Measurements from ENCODE around the gene SHC2. TPM values are rescaled to one million over a fixed set of nuclear protein-coding genes. Genes with fewer than 3 reads are reported as not detected.
A peak's percentile ranks its signal among the peaks of the same experiment; 100 is the strongest.

The SHC2 gene
- total and polyA plus RNA-seq, 11 donors = 6.7 to 35.8 (median 14.6) TPM

DNA sequence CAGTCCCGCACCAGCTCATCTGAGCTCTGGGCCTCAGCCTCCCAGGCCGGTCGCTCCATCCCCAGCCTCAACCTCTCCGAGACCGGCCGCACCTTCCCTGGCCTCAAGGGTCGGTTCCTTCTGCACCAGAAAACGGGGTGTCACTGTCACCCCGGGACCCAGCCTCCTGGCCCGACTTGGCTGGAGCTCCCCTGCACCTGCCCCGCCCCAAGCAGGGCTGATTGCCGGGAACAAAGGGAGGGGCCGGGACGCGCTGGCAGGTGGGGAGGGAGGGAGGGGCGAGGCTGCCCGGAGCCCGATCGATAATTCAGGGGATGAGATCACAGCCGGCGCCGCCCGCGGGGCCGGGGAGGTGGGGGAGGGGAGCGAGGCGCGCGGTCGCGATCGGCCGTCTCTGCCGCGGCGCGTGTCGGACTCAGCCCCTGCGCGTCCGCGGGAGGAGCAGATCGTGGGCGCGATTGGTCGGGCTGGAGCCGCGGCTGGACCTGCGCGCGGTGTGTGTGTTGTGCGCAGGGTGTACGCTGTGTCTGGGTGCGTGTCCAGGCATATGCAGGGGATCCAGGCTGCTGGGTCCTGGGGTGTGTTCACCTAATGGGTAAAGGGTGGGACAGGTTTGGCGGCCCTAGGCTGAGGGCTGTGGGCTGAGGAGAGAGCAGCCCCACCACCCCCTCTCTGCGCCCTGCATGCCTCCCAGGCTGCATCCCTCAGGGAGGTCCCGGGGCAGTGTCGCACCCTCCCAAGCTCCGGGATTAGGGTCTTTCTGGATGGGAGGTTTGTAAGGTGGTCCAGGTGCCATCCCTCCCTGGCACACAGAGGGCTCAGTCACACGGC, 1.1 kb upstream of the SHC2 start:
- TF ChIP-seq POLR2A (IDR thresholded peaks at IDR 0.05) = no peak
- TF ChIP-seq, protein P1, sequence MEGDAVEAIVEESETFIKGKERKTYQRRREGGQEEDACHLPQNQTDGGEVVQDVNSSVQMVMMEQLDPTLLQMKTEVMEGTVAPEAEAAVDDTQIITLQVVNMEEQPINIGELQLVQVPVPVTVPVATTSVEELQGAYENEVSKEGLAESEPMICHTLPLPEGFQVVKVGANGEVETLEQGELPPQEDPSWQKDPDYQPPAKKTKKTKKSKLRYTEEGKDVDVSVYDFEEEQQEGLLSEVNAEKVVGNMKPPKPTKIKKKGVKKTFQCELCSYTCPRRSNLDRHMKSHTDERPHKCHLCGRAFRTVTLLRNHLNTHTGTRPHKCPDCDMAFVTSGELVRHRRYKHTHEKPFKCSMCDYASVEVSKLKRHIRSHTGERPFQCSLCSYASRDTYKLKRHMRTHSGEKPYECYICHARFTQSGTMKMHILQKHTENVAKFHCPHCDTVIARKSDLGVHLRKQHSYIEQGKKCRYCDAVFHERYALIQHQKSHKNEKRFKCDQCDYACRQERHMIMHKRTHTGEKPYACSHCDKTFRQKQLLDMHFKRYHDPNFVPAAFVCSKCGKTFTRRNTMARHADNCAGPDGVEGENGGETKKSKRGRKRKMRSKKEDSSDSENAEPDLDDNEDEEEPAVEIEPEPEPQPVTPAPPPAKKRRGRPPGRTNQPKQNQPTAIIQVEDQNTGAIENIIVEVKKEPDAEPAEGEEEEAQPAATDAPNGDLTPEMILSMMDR (IDR thresholded peaks at IDR 0.05) = no peak
- DNase-seq (peak in 1 of 5 donors; percentile 47), ATAC-seq (peak; percentile 16 to 49 (median 28))
- WGBS, 4 donors = 7 to 19% (median 9%) methylated on average over 19 to 60 of the region's 60 CpGs
- Histone ChIP-seq H3K9me3 (no peaks in the 10 kb centered on the region), H3K36me3 (no peaks in the 10 kb centered on the region), H3K27ac (peak overlapping the region in 5 of 12 donors; percentile 41 to 78 (median 51)), H3K4me1 (peaks cover 0 to 25% (median 10%) of the 10 kb centered on the region in 12 donors), H3K4me3 (peak overlapping the region; percentile 26 to 95 (median 46)), H3K27me3 (peaks cover 0 to 28% (median 0%) of the 10 kb centered on the region in 9 donors)
- intact Hi-C loops (cut with DNase I) = no loop called here

DNA sequence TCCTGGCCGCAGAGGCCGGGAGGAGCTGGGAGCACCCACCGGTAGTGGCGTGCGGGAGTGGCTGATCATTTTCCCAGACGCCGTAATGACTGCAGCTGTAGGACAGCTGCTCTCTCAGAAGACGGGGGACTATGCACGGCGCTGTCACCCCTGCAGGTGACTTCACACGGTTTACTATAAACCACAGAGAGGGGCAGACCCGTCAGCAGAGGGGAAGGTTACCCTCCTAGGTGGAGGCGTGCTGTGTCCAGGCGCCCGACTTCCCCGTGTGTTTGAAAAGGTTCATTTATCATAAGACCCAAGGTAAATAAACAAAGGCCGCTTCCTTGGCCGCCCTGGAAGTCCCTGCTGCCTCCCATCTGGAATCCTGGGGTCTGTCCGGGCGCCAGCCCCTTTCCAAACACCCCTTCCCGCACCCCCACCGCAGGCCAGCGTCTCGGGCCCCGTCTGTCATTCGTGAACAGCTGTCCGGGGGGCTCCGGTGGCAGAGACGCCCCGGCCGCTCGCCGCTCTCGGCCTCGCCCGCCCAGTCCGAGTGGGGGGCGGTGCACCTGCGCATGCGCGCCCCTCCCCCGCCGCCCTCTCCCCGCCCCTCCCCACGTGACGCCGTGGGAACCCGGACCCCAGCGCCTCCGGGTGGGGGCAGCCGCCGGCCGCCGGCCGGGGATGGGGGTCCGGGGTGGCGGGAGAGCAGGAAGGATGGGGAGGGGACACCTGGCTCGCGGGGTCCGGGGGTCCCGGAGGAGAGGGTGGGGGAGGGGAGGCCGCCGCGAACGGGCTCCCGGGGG, 915 bp downstream of the SHC2 start:
- intact Hi-C loops (cut with DNase I) = no loop called here
- TF ChIP-seq, protein P1 (IDR thresholded peaks at IDR 0.05) = no peak
- TF ChIP-seq POLR2A (IDR thresholded peaks at IDR 0.05) = peak in 1 of 2 donors; percentile 71
- ATAC-seq = peak; percentile 53 to 87 (median 72)
- Histone ChIP-seq H3K9me3 (no peaks in the 10 kb centered on the region), H3K4me3 (peak overlapping the region; percentile 65 to 95 (median 84)), H3K4me1 (peaks cover 0 to 25% (median 10%) of the 10 kb centered on the region in 12 donors), H3K36me3 (no peaks in the 10 kb centered on the region), H3K27me3 (peaks cover 0 to 28% (median 0%) of the 10 kb centered on the region in 9 donors), H3K27ac (peak overlapping the region; percentile 59 to 92 (median 86))
- peak; percentile 71 to 83 (median 75) for DNase-seq
- 0 to 2% (median 1%) methylated on average over 38 to 66 of the region's 66 CpGs for WGBS, 4 donors

DNA sequence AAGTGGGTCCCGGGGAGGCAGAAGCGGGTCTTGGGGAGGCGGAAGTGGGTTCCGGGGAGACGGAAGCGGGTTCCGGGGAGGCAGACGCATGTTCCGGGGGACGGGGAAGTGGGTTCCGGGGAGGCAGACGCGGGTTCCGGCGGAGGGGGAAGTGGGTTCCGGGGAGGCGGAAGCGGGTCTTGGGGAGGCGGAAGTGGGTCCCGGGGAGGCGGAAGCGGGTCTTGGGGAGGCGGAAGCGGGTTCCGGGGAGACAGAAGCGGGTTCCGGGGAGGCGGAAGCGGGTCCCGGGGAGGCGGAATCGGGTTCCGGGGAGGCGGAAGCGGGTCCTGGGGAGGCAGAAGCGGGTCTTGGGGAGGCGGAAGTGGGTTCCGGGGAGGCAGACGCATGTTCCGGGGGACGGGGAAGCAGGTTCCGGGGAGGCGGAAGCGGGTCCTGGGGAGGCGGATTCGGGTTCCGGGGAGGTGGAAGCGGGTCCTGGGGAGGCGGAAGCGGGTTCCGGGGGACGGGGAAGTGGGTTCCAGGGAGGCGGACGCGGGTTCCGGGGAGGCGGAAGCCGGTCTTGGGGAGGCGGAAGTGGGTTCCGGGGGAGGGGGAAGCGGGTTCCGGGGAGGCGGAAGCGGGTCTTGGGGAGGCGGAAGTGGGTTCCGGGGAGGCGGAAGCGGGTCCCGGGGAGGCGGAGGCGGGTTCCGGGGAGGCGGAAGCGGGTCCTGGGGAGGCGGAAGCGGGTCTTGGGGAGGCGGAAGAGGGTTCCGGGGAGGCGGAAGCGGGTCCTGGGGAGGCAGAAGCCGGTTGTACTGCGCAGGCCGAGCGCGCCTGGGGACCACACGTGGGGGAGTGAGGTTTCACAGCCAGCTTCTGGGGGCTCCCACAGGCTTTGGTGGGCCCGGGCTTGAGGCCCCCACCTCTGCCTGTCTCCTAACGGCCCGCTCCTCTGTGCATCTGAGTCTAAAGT, 2.5 kb downstream of the SHC2 start:
- peaks cover 0 to 25% (median 10%) of the 10 kb centered on the region in 12 donors for H3K4me1 ChIP-seq
- no peak overlapping the region for H3K4me3 ChIP-seq
- no peaks in the 10 kb centered on the region for H3K9me3 ChIP-seq
- H3K27ac ChIP-seq = no peak overlapping the region
- no peak for TF ChIP-seq POLR2A (IDR thresholded peaks at IDR 0.05)
- TF ChIP-seq, protein P1 (IDR thresholded peaks at IDR 0.05) = no peak
- DNase-seq (peak in 1 of 5 donors; percentile 34), ATAC-seq (no peak)
- WGBS, 4 donors = 94 to 97% (median 97%) methylated on average over 89 of the region's 89 CpGs
- no peaks in the 10 kb centered on the region for H3K36me3 ChIP-seq
- intact Hi-C loops (cut with DNase I) = no loop called here
- peaks cover 0 to 28% (median 0%) of the 10 kb centered on the region in 9 donors for H3K27me3 ChIP-seq
